HepG2 (cell line): ENCODE measurements around the gene MCOLN1. TPM values are rescaled to one million over a fixed set of nuclear protein-coding genes. Genes with fewer than 3 reads are reported as not detected.

Experiments used
- CBX1 ChIP-seq: IDR thresholded peaks from one replicate; pipeline ENCODE4 v1.6.1; 2016; ENCODE audit warnings: antibody characterized with exemption, low read depth
- FOXC1 ChIP-seq: sonication (generic); formaldehyde crosslinking; IDR thresholded peaks from 2 replicates; pipeline ENCODE4 v1.8.0; 2022; ENCODE audit warnings: mild to moderate bottlenecking, missing genetic modification reagents, borderline replicate concordance
- GABPA ChIP-seq, 2 experiments: IDR thresholded peaks; 2 replicates each; pipeline ENCODE4 v1.6.1; 2011 to 2016; ENCODE audit warnings: low read depth in 2 of 2, low read length in 1 of 2, missing biosample characterization in 1 of 2, missing genetic modification characterization in 1 of 2
- GATA4 ChIP-seq: sonication (generic); IDR thresholded peaks from 2 replicates; pipeline ENCODE4 v1.6.1; 2016; ENCODE audit warnings: antibody characterized with exemption, low read depth, borderline replicate concordance
- KDM5B ChIP-seq: sonication (generic); formaldehyde crosslinking; IDR thresholded peaks from 2 replicates; pipeline ENCODE4 v1.4.0; 2020; ENCODE audit warnings: missing genetic modification reagents, mild to moderate bottlenecking, borderline replicate concordance
- SMC3 ChIP-seq: IDR thresholded peaks from 2 replicates; pipeline ENCODE4 v1.6.1; 2011; ENCODE audit warnings: low read length, improper control_type of control experiment
- TFAP4 ChIP-seq: sonication (generic); IDR thresholded peaks from 2 replicates; pipeline ENCODE4 v1.6.1; 2016; ENCODE audit warnings: low read depth, borderline replicate concordance
- TFDP2 ChIP-seq: sonication (generic); formaldehyde crosslinking; IDR thresholded peaks from 2 replicates; pipeline ENCODE4 v1.4.0; 2020; ENCODE audit warnings: missing genetic modification reagents
- ZNF180 ChIP-seq: sonication (generic); formaldehyde crosslinking; IDR thresholded peaks from 2 replicates; pipeline ENCODE4 v1.4.0; 2020; ENCODE audit warnings: low read depth, missing genetic modification reagents, borderline replicate concordance
- ZNF333 ChIP-seq: sonication (generic); formaldehyde crosslinking; IDR thresholded peaks from 2 replicates; pipeline ENCODE4 v1.4.0; 2020; ENCODE audit warnings: mild to moderate bottlenecking, missing genetic modification reagents, borderline replicate concordance
- ZNF34 ChIP-seq: sonication (generic); formaldehyde crosslinking; IDR thresholded peaks from 2 replicates; pipeline ENCODE4 v1.4.0; 2020; ENCODE audit warnings: mild to moderate bottlenecking, missing genetic modification reagents, borderline replicate concordance
- ZNF574 ChIP-seq: sonication (generic); formaldehyde crosslinking; IDR thresholded peaks from 2 replicates; pipeline ENCODE4 v1.4.0; 2020; ENCODE audit warnings: missing genetic modification reagents
- ZNF75D ChIP-seq: sonication (generic); formaldehyde crosslinking; IDR thresholded peaks from 2 replicates; pipeline ENCODE4 v1.8.1; 2023; ENCODE audit warnings: missing genetic modification reagents, mild to moderate bottlenecking, borderline replicate concordance
- ZNF781 ChIP-seq: sonication (generic); formaldehyde crosslinking; IDR thresholded peaks from 2 replicates; pipeline ENCODE4 v1.5.1; 2020; ENCODE audit warnings: borderline replicate concordance, mild to moderate bottlenecking, missing genetic modification reagents; ENCODE audit errors: not compliant biosample characterization
- polyA plus RNA-seq, 8 experiments: library from polyadenylated mRNA; depleted of rRNA in 3 of 8; stranded (reverse) in 7 of 8; unstranded in 1 of 8; fragments of >200 nt; fragmentation: Illumina TruSeq in 4 of 8; extraction: Trizol in 4 of 8; gene quantifications; 2 replicates each; pipeline versions ENCODE4 v1.2.1 to v1.2.3, GENCODE V29; 2011 to 2016; ENCODE audit warnings: low read depth in 4 of 8, missing spikeins in 1 of 8, mixed read lengths in 1 of 8; ENCODE audit not compliant: insufficient read depth in 1 of 8
- total RNA-seq, 5 experiments: library from RNA; depleted of rRNA; stranded (reverse); fragments of >200 nt; fragmentation: Illumina TruSeq; extraction: Trizol; gene quantifications; 2 replicates each; pipeline ENCODE4 v1.2.3, GENCODE V29; 2016; ENCODE audit warnings: low read depth in 1 of 5
- TF ChIP-seq, protein P1 (sequence below): sonication (generic); formaldehyde crosslinking; IDR thresholded peaks from 2 replicates; pipeline ENCODE4 v1.8.0; 2023; ENCODE audit warnings: mild to moderate bottlenecking, missing genetic modification reagents
- TF ChIP-seq, protein P2 (sequence below): sonication (generic); formaldehyde crosslinking; IDR thresholded peaks from 2 replicates; pipeline ENCODE4 v1.5.1; 2020; ENCODE audit warnings: missing genetic modification reagents, mild to moderate bottlenecking, borderline replicate concordance
- TF ChIP-seq, protein P3 (sequence below): sonication (generic); formaldehyde crosslinking; IDR thresholded peaks from 2 replicates; pipeline ENCODE4 v1.4.0; 2020; ENCODE audit warnings: mild to moderate bottlenecking, missing genetic modification reagents

Gene MCOLN1
- total and polyA plus RNA-seq, 2 of the 13 experiments (the other 11 are each of a cell fraction or from before 2014, with no cell fraction given) = 3.4 to 15.7 TPM

GRCh38 chr19:7535047-7535997 lies 12.9 kb downstream of the MCOLN1 start, which contains the start of gene PNPLA6 (continued):
- peak; percentile 59 for TF ChIP-seq ZNF333
- TF ChIP-seq TFAP4 = peak; percentile 59; the same call in 1 of the 2 replicates
- TF ChIP-seq CBX1 = peak; percentile 62
- TF ChIP-seq GATA4 = no peak
- TF ChIP-seq SMC3 = no peak
- peak; percentile 28; the same call in 1 of the 2 replicates for TF ChIP-seq FOXC1
- TF ChIP-seq ZNF75D (CRISPR knock-in tag) = no peak
- TF ChIP-seq ZNF574 (CRISPR knock-in tag) = peak; percentile 96
- TF ChIP-seq ZNF34 (CRISPR knock-in tag) = no peak
- TF ChIP-seq KDM5B (CRISPR knock-in tag) = peak; percentile 42; the same call in 1 of the 2 replicates
- peak; percentile 71; the same call in 1 of the 2 replicates for TF ChIP-seq TFDP2 (CRISPR knock-in tag)
- TF ChIP-seq, protein P1, sequence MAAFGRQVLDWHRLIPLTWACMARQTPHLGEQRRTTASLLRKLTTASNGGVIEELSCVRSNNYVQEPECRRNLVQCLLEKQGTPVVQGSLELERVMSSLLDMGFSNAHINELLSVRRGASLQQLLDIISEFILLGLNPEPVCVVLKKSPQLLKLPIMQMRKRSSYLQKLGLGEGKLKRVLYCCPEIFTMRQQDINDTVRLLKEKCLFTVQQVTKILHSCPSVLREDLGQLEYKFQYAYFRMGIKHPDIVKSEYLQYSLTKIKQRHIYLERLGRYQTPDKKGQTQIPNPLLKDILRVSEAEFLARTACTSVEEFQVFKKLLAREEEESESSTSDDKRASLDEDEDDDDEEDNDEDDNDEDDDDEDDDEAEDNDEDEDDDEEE = peak; percentile 57; the same call in 1 of the 2 replicates
- TF ChIP-seq, protein P2, sequence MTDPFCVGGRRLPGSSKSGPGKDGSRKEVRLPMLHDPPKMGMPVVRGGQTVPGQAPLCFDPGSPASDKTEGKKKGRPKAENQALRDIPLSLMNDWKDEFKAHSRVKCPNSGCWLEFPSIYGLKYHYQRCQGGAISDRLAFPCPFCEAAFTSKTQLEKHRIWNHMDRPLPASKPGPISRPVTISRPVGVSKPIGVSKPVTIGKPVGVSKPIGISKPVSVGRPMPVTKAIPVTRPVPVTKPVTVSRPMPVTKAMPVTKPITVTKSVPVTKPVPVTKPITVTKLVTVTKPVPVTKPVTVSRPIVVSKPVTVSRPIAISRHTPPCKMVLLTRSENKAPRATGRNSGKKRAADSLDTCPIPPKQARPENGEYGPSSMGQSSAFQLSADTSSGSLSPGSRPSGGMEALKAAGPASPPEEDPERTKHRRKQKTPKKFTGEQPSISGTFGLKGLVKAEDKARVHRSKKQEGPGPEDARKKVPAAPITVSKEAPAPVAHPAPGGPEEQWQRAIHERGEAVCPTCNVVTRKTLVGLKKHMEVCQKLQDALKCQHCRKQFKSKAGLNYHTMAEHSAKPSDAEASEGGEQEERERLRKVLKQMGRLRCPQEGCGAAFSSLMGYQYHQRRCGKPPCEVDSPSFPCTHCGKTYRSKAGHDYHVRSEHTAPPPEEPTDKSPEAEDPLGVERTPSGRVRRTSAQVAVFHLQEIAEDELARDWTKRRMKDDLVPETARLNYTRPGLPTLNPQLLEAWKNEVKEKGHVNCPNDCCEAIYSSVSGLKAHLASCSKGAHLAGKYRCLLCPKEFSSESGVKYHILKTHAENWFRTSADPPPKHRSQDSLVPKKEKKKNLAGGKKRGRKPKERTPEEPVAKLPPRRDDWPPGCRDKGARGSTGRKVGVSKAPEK (CRISPR knock-in tag) = no peak
- TF ChIP-seq, protein P3, sequence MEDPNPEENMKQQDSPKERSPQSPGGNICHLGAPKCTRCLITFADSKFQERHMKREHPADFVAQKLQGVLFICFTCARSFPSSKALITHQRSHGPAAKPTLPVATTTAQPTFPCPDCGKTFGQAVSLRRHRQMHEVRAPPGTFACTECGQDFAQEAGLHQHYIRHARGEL (CRISPR knock-in tag) = no peak
- peak; percentile 60 for TF ChIP-seq GABPA (IDR thresholded peaks at IDR 0.05; ENCODE audit: low read depth, low read length)
- peak; percentile 87 for TF ChIP-seq GABPA (CRISPR knock-in tag; IDR thresholded peaks at IDR 0.05; ENCODE audit: low read depth)
- TF ChIP-seq ZNF781 (CRISPR knock-in tag) = no peak
- no peak for TF ChIP-seq ZNF180 (CRISPR knock-in tag)
